SK-N-SH (cell line): ENCODE measurements around the gene IRGC. TPM values are rescaled to one million over a fixed set of nuclear protein-coding genes. Genes with fewer than 3 reads are reported as not detected.

Experiments used
- CTCF ChIA-PET: fragments of 300-600, 350-600 bp; formaldehyde crosslinking; extraction: SDS; loops from one replicate; lab custom pipeline; 2021; lab: Yijun Ruan, JAX
- POLR2A ChIA-PET: fragments of 350-600 bp; sonication (Branson Sonifier 250); formaldehyde crosslinking; extraction: SDS; loops from one replicate; lab custom pipeline; 2020; ENCODE audit warnings: antibody characterized with exemption, inconsistent platforms; lab: Yijun Ruan, JAX
- DNase-seq: peaks from one replicate; pipeline ENCODE4 v3.0.0; 2012
- H2AFZ ChIP-seq: fragments of 200-600 bp; sonication (generic); 2 replicates; pipeline ENCODE4 v1.8.1; 2016; ENCODE audit warnings: antibody characterized with exemption, mild to moderate bottlenecking, low read depth
- H3F3A ChIP-seq: fragments of 200-600 bp; sonication (generic); replicated peaks from 2 replicates; pipeline ENCODE3; 2016; ENCODE audit warnings: antibody characterized with exemption, mild to moderate bottlenecking; ENCODE audit not compliant: insufficient read depth
- H3K27ac ChIP-seq, 2 experiments: fragments of 200-500 bp in 1 of 2; fragments of 200-600 bp in 1 of 2; sonication (Bioruptor generic) in 1 of 2; sonication (generic), shearing (Covaris generic) in 1 of 2; 2 replicates each; pipeline versions ENCODE4 v1.5.1 to v1.6.1; 2014 to 2016; ENCODE audit warnings: low read depth in 2 of 2, inconsistent platforms in 1 of 2, low read length in 1 of 2, mild to moderate bottlenecking in 1 of 2, mixed read lengths in 1 of 2
- H3K27me3 ChIP-seq: fragments of 200-600 bp; sonication (generic), shearing (Covaris generic); 2 replicates; pipeline ENCODE4 v1.6.1; 2016; ENCODE audit warnings: mixed run types; ENCODE audit not compliant: insufficient read depth
- H3K36me3 ChIP-seq, 2 experiments: fragments of 200-500 bp in 1 of 2; fragments of 200-600 bp in 1 of 2; sonication (Bioruptor generic) in 1 of 2; sonication (generic) in 1 of 2; replicated peaks in 1 of 2; 2 replicates each; pipeline versions ENCODE3 to v1.5.1; 2014 to 2016; ENCODE audit warnings: low read length in 1 of 2, mild to moderate bottlenecking in 1 of 2; ENCODE audit not compliant: insufficient read depth in 2 of 2, control insufficient read depth in 1 of 2
- H3K4me1 ChIP-seq, 2 experiments: fragments of 200-500 bp in 1 of 2; fragments of 200-600 bp in 1 of 2; sonication (Bioruptor generic) in 1 of 2; sonication (generic), shearing (Covaris generic) in 1 of 2; 2 replicates each; pipeline versions ENCODE4 v1.5.1 to v1.6.1; 2014 to 2016; ENCODE audit warnings: low read depth in 1 of 2, low read length in 1 of 2, mixed run types in 1 of 2; ENCODE audit not compliant: insufficient read depth in 2 of 2, control insufficient read depth in 1 of 2
- H3K4me2 ChIP-seq: fragments of 200-600 bp; sonication (generic), shearing (Covaris generic); 2 replicates; pipeline ENCODE4 v1.6.1; 2017; ENCODE audit warnings: mixed run types
- H3K4me3 ChIP-seq, 2 experiments: fragments of 200-500 bp in 1 of 2; fragments of 200-600 bp in 1 of 2; sonication (Bioruptor generic) in 1 of 2; sonication (generic), shearing (Covaris generic) in 1 of 2; 2 replicates each; pipeline versions ENCODE4 v1.5.1 to v1.8.1; 2014 to 2016; ENCODE audit warnings: low read depth in 2 of 2, inconsistent platforms in 1 of 2, low read length in 1 of 2, mild to moderate bottlenecking in 1 of 2, mixed read lengths in 1 of 2, moderate library complexity in 1 of 2
- H3K79me2 ChIP-seq: fragments of 200-600 bp; sonication (generic); 2 replicates; pipeline ENCODE4 v1.8.1; 2017; ENCODE audit warnings: mild to moderate bottlenecking; ENCODE audit not compliant: insufficient read depth
- H3K9ac ChIP-seq: fragments of 200-600 bp; sonication (generic); 2 replicates; pipeline ENCODE4 v1.6.1; 2017; ENCODE audit warnings: mixed run types
- H3K9me2 ChIP-seq: fragments of 200-600 bp; sonication (generic); 2 replicates; pipeline ENCODE4 v1.6.1; 2017; ENCODE audit warnings: mixed run types
- H3K9me3 ChIP-seq: fragments of 200-600 bp; sonication (generic); 2 replicates; pipeline ENCODE4 v1.6.1; 2017; ENCODE audit warnings: mixed run types, mild to moderate bottlenecking, moderate library complexity
- H4K20me1 ChIP-seq: fragments of 200-600 bp; sonication (generic); 2 replicates; pipeline ENCODE4 v1.6.1; 2017; ENCODE audit warnings: mild to moderate bottlenecking, mixed run types; ENCODE audit not compliant: insufficient read depth
- ELF1 ChIP-seq: IDR thresholded peaks from 2 replicates; pipeline ENCODE4 v1.4.0; 2012
- EP300 ChIP-seq, 2 experiments: IDR thresholded peaks; 2 replicates each; pipeline versions ENCODE4 v1.4.0 to v1.6.1; 2012; ENCODE audit warnings: borderline replicate concordance in 1 of 2, low read depth in 1 of 2, low read length in 1 of 2
- FOSL2 ChIP-seq: IDR thresholded peaks from 2 replicates; pipeline ENCODE4 v1.4.0; 2012; ENCODE audit warnings: low read depth, mild to moderate bottlenecking, moderate library complexity, borderline replicate concordance
- FOXJ3 ChIP-seq: sonication (generic); formaldehyde crosslinking; IDR thresholded peaks from 2 replicates; pipeline ENCODE4 v1.5.1; 2020; ENCODE audit warnings: mild to moderate bottlenecking, missing genetic modification reagents
- GATA2 ChIP-seq: sonication (generic); formaldehyde crosslinking; IDR thresholded peaks from 2 replicates; pipeline ENCODE4 v1.5.0; 2020; ENCODE audit warnings: mild to moderate bottlenecking, missing genetic modification reagents
- JUND ChIP-seq: IDR thresholded peaks from 2 replicates; pipeline ENCODE4 v1.4.0; 2012
- MXI1 ChIP-seq: IDR thresholded peaks from 2 replicates; pipeline ENCODE4 v1.6.1; 2012; ENCODE audit warnings: mild to moderate bottlenecking, low read depth, low read length, improper control_type of control experiment
- NRF1 ChIP-seq: IDR thresholded peaks from 2 replicates; pipeline ENCODE4 v1.6.1; 2012; ENCODE audit warnings: low read depth, mild to moderate bottlenecking, low read length
- POLR2AphosphoS5 ChIP-seq: IDR thresholded peaks from 2 replicates; pipeline ENCODE4 v1.6.1; 2012; ENCODE audit warnings: low read depth, low read length
- RAD21 ChIP-seq: IDR thresholded peaks from 2 replicates; pipeline ENCODE4 v1.6.1; 2012; ENCODE audit warnings: mild to moderate bottlenecking, low read length
- RCOR1 ChIP-seq: fragments of 150-350 bp; IDR thresholded peaks from 2 replicates; pipeline ENCODE4 v1.6.1; 2017; ENCODE audit warnings: antibody characterized with exemption, low read length
- RFX5 ChIP-seq: IDR thresholded peaks from 2 replicates; pipeline ENCODE4 v1.6.1; 2012; ENCODE audit warnings: mild to moderate bottlenecking, improper control_type of control experiment, low read length
- RXRA ChIP-seq: IDR thresholded peaks from 2 replicates; pipeline ENCODE4 v1.4.0; 2012; ENCODE audit warnings: low read depth, mild to moderate bottlenecking, borderline replicate concordance
- YY1 ChIP-seq: IDR thresholded peaks from 2 replicates; pipeline ENCODE4 v1.4.0; 2012; ENCODE audit warnings: low read depth, mild to moderate bottlenecking
- WGBS: methylation state at CpG from one replicate; pipeline ENCODE4 v1.1.6; 2017; ENCODE audit warnings: low lambda C conversion rate; 5-methylcytosine and 5-hydroxymethylcytosine counted together
- polyA plus RNA-seq, 3 experiments: library from polyadenylated mRNA; depleted of rRNA; stranded (reverse); fragments of >200 nt; gene quantifications; 2 replicates each; pipeline ENCODE4 v1.2.3, GENCODE V29; 2012
- TF ChIP-seq, protein P1 (sequence below): IDR thresholded peaks from 2 replicates; pipeline ENCODE4; 2012
- TF ChIP-seq, protein P2 (sequence below): IDR thresholded peaks from 2 replicates; pipeline ENCODE4 v1.4.0; 2012; ENCODE audit warnings: low read depth, borderline replicate concordance
- TF ChIP-seq, protein P3 (sequence below): fragments of 200-600 bp; sonication (generic); IDR thresholded peaks from 2 replicates; pipeline ENCODE4 v1.6.1; 2017; ENCODE audit warnings: antibody characterized with exemption, mild to moderate bottlenecking, moderate library complexity

The IRGC gene
- polyA plus RNA-seq, 1 of the 3 experiments (the other 2 are of a cell fraction), result not detected

DNA sequence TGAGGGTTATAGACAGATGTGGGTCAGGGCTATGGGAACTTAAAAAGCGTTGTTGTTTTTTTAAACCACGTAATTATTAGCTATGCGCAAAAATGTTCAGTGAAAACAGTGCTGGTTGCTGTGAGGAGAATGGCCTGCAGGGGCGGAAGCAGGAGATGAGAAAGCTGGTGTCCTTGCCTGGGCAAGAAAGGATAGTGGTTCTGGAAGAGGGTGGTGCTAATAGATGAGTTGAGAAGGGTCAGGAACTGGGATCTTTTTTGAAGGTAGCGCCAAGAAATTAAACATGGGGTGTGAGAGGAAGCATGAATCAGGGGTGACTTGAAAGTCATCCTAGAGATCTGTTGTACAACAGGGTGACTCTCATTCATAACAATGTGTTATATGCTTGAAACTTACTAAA, 43.6 kb downstream of the IRGC start (continued):
- no peak for TF ChIP-seq POLR2AphosphoS5
- no peak for TF ChIP-seq ELF1
- no peak for TF ChIP-seq MXI1
- TF ChIP-seq YY1, result no peak
- TF ChIP-seq NRF1, result no peak
- no peak for TF ChIP-seq GATA2 (CRISPR knock-in tag)
- TF ChIP-seq RFX5, result no peak
- TF ChIP-seq, protein P1, sequence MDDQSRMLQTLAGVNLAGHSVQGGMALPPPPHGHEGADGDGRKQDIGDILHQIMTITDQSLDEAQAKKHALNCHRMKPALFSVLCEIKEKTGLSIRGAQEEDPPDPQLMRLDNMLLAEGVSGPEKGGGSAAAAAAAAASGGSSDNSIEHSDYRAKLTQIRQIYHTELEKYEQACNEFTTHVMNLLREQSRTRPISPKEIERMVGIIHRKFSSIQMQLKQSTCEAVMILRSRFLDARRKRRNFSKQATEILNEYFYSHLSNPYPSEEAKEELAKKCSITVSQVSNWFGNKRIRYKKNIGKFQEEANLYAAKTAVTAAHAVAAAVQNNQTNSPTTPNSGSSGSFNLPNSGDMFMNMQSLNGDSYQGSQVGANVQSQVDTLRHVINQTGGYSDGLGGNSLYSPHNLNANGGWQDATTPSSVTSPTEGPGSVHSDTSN, result no peak
- TF ChIP-seq EP300 (IDR thresholded peaks at IDR 0.05; ENCODE audit: borderline replicate concordance in 1 of 2, low read depth in 1 of 2, low read length in 1 of 2), result no peak
- no peak for TF ChIP-seq JUND
- TF ChIP-seq, protein P2, sequence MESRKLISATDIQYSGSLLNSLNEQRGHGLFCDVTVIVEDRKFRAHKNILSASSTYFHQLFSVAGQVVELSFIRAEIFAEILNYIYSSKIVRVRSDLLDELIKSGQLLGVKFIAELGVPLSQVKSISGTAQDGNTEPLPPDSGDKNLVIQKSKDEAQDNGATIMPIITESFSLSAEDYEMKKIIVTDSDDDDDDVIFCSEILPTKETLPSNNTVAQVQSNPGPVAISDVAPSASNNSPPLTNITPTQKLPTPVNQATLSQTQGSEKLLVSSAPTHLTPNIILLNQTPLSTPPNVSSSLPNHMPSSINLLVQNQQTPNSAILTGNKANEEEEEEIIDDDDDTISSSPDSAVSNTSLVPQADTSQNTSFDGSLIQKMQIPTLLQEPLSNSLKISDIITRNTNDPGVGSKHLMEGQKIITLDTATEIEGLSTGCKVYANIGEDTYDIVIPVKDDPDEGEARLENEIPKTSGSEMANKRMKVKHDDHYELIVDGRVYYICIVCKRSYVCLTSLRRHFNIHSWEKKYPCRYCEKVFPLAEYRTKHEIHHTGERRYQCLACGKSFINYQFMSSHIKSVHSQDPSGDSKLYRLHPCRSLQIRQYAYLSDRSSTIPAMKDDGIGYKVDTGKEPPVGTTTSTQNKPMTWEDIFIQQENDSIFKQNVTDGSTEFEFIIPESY, result no peak
- TF ChIP-seq, protein P3, sequence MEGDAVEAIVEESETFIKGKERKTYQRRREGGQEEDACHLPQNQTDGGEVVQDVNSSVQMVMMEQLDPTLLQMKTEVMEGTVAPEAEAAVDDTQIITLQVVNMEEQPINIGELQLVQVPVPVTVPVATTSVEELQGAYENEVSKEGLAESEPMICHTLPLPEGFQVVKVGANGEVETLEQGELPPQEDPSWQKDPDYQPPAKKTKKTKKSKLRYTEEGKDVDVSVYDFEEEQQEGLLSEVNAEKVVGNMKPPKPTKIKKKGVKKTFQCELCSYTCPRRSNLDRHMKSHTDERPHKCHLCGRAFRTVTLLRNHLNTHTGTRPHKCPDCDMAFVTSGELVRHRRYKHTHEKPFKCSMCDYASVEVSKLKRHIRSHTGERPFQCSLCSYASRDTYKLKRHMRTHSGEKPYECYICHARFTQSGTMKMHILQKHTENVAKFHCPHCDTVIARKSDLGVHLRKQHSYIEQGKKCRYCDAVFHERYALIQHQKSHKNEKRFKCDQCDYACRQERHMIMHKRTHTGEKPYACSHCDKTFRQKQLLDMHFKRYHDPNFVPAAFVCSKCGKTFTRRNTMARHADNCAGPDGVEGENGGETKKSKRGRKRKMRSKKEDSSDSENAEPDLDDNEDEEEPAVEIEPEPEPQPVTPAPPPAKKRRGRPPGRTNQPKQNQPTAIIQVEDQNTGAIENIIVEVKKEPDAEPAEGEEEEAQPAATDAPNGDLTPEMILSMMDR, result peak; percentile 61
- no peak for TF ChIP-seq RAD21
- no peak for TF ChIP-seq RCOR1
- no peak for TF ChIP-seq FOXJ3
- peak; percentile 60; the same call in 1 of the 2 replicates for TF ChIP-seq RXRA
- TF ChIP-seq, all 33 proteins: peak for 5

DNA sequence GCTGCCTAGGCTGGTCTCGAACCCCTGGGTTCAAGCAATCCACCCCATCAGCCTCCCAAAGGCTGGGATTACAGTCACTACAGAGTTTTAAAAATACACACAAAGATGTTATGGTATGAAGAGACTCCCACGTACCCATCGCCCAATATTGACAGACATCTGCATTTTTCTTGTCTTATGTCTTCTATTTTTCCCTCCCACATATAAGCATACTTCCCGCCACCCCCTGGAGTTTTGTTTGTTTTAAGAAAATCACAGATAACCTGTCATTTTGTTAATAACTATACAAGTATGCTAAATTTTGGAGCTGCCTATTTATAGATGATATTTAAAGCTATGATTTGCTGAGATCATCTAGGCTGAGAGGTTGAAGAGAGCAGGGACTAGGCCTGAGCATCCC, 45.1 kb downstream of the IRGC start:
- Histone ChIP-seq H3K27ac (no peak overlapping the region), H3K4me2 (no peak overlapping the region), H3K4me1 (peaks cover 0 to 52% of the 10 kb centered on the region in 2 experiments; a peak in 3 of 4 replicates), H3K27me3 (no peaks in the 10 kb centered on the region), H3F3A (peaks cover 50% of the 10 kb centered on the region), H3K9ac (no peak overlapping the region), H3K79me2 (peaks cover 2% of the 10 kb centered on the region; the same call in 1 of the 2 replicates), H3K9me2 (no peaks in the 10 kb centered on the region), H3K4me3 (no peak overlapping the region), H4K20me1 (no peaks in the 10 kb centered on the region), H3K36me3 (no peaks in the 10 kb centered on the region), H2AFZ (no peak overlapping the region), H3K9me3 (no peaks in the 10 kb centered on the region)
- ChIA-PET CTCF (interaction anchor here (1.2 to 2.6 kb wide), 7 partner anchors 8 to 26 kb away, joined by 3 to 14 read pairs (median 4); partner anchors contain the start of gene KCNN4), POLR2A (no interaction called here)
- TF ChIP-seq RCOR1 (no peak), FOSL2 (no peak)
- 93% methylated on average over 4 of the region's 4 CpGs for WGBS
- DNase-seq, result no peak
